GM23338 (cell line): ENCODE data around the gene STAMBPL1.

ENCODE experiments used
- CREB1 ChIP-seq: fragments of 250-450 bp; sonication (Bioruptor Pico); IDR thresholded peaks from 2 replicates; pipeline ENCODE4 v1.5.0; 2020; ENCODE audit warnings: low read depth, mild to moderate bottlenecking, moderate library complexity
- EZH2 ChIP-seq: fragments of 200-600 bp; sonication (generic); IDR thresholded peaks from one replicate; pipeline ENCODE4 v1.8.0; 2017; ENCODE audit warnings: antibody characterized with exemption, mild to moderate bottlenecking, low read depth; ENCODE audit not compliant: unreplicated experiment
- EZH2phosphoT487 ChIP-seq: fragments of 200-600 bp; sonication (generic); IDR thresholded peaks from one replicate; pipeline ENCODE4 v1.8.1; 2018; ENCODE audit warnings: antibody characterized with exemption; ENCODE audit not compliant: unreplicated experiment
- JUNB ChIP-seq: IDR thresholded peaks from one replicate; pipeline ENCODE4 v1.6.1; 2016; ENCODE audit warnings: antibody characterized with exemption; ENCODE audit not compliant: unreplicated experiment
- POLR2AphosphoS5 ChIP-seq: IDR thresholded peaks from 2 replicates; pipeline ENCODE4 v1.6.1; 2016; ENCODE audit warnings: antibody characterized with exemption, low read depth
- STAT1 ChIP-seq: IDR thresholded peaks from one replicate; pipeline ENCODE4 v1.6.1; 2016; ENCODE audit warnings: antibody characterized with exemption; ENCODE audit not compliant: unreplicated experiment
- ZNF114 ChIP-seq: fragments of 250-450 bp; sonication (Bioruptor Pico); IDR thresholded peaks from 2 replicates; pipeline ENCODE4 v1.5.0; 2020; ENCODE audit warnings: mild to moderate bottlenecking, moderate library complexity
- ZNF331 ChIP-seq: fragments of 250-450 bp; sonication (Bioruptor Pico); IDR thresholded peaks from 2 replicates; pipeline ENCODE4 v1.5.0; 2020; ENCODE audit warnings: low read depth, mild to moderate bottlenecking, moderate library complexity
- ZNF462 ChIP-seq: fragments of 250-450 bp; sonication (Bioruptor Pico); IDR thresholded peaks from 2 replicates; pipeline ENCODE4 v1.5.0; 2020; ENCODE audit warnings: mild to moderate bottlenecking, moderate library complexity
- TF ChIP-seq, protein P1 (sequence below), 2 experiments: fragments of 200-600 bp in 1 of 2; sonication (generic) in 1 of 2; conservative IDR thresholded peaks; 2 replicates each; pipeline versions ENCODE4 v1.5.1 to v1.6.1; 2016 to 2017; ENCODE audit warnings: antibody characterized with exemption in 2 of 2, low read depth in 2 of 2, mild to moderate bottlenecking in 2 of 2, moderate library complexity in 1 of 2
- TF ChIP-seq, protein P2 (sequence below): IDR thresholded peaks from one replicate; pipeline ENCODE4 v1.6.1; 2018; ENCODE audit warnings: antibody characterized with exemption; ENCODE audit not compliant: unreplicated experiment

GRCh38 chr10:88964360-88964759 is 84.3 kb downstream of the STAMBPL1 start:
- TF ChIP-seq, protein P1, sequence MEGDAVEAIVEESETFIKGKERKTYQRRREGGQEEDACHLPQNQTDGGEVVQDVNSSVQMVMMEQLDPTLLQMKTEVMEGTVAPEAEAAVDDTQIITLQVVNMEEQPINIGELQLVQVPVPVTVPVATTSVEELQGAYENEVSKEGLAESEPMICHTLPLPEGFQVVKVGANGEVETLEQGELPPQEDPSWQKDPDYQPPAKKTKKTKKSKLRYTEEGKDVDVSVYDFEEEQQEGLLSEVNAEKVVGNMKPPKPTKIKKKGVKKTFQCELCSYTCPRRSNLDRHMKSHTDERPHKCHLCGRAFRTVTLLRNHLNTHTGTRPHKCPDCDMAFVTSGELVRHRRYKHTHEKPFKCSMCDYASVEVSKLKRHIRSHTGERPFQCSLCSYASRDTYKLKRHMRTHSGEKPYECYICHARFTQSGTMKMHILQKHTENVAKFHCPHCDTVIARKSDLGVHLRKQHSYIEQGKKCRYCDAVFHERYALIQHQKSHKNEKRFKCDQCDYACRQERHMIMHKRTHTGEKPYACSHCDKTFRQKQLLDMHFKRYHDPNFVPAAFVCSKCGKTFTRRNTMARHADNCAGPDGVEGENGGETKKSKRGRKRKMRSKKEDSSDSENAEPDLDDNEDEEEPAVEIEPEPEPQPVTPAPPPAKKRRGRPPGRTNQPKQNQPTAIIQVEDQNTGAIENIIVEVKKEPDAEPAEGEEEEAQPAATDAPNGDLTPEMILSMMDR (conservative IDR thresholded peaks at IDR 0.05; ENCODE audit: low read depth in 2 of 2): no peak
- TF ChIP-seq CREB1 (CRISPR knock-in tag) (no peak), POLR2AphosphoS5 (no peak), EZH2 (no peak), EZH2phosphoT487 (no peak), ZNF114 (CRISPR knock-in tag) (no peak), ZNF462 (CRISPR knock-in tag) (no peak), ZNF331 (no peak), JUNB (no peak), STAT1 (no peak)
- TF ChIP-seq, protein P2, sequence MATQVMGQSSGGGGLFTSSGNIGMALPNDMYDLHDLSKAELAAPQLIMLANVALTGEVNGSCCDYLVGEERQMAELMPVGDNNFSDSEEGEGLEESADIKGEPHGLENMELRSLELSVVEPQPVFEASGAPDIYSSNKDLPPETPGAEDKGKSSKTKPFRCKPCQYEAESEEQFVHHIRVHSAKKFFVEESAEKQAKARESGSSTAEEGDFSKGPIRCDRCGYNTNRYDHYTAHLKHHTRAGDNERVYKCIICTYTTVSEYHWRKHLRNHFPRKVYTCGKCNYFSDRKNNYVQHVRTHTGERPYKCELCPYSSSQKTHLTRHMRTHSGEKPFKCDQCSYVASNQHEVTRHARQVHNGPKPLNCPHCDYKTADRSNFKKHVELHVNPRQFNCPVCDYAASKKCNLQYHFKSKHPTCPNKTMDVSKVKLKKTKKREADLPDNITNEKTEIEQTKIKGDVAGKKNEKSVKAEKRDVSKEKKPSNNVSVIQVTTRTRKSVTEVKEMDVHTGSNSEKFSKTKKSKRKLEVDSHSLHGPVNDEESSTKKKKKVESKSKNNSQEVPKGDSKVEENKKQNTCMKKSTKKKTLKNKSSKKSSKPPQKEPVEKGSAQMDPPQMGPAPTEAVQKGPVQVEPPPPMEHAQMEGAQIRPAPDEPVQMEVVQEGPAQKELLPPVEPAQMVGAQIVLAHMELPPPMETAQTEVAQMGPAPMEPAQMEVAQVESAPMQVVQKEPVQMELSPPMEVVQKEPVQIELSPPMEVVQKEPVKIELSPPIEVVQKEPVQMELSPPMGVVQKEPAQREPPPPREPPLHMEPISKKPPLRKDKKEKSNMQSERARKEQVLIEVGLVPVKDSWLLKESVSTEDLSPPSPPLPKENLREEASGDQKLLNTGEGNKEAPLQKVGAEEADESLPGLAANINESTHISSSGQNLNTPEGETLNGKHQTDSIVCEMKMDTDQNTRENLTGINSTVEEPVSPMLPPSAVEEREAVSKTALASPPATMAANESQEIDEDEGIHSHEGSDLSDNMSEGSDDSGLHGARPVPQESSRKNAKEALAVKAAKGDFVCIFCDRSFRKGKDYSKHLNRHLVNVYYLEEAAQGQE: no peak
